Activated CD4-positive, alpha-beta T cell treated with anti-CD3 and anti-CD28 coated beads, Interleukin-2, amount 10 ng/mL, durations not matched to agents 24 days and 14 days (primary cell): Measurements from ENCODE around the gene TNS1. TPM values are rescaled to one million over a fixed set of nuclear protein-coding genes. Genes with fewer than 3 reads are reported as not detected.
"Not testable (repeated sequence)": the region's sequence is repeated elsewhere in the genome, so short reads cannot be mapped to it uniquely, and the experiment has no call there.

Experiments used
- DNase-seq: peaks from one replicate; pipeline ENCODE4 v3.0.0; 2022
- H3K27ac Mint-ChIP-seq: one replicate; pipeline ENCODE4 v1.8.0; 2022; ENCODE audit warnings: mild to moderate bottlenecking, mixed read lengths
- H3K27me3 Mint-ChIP-seq: one replicate; pipeline ENCODE4 v1.8.0; 2022; ENCODE audit warnings: mixed read lengths
- H3K36me3 Mint-ChIP-seq: one replicate; pipeline ENCODE4 v1.8.0; 2022; ENCODE audit warnings: low read depth, mild to moderate bottlenecking, mixed read lengths
- H3K4me1 Mint-ChIP-seq: one replicate; pipeline ENCODE4 v1.8.0; 2021; ENCODE audit warnings: mixed read lengths
- H3K4me3 Mint-ChIP-seq: one replicate; pipeline ENCODE4 v1.8.0; 2022; ENCODE audit warnings: mild to moderate bottlenecking, moderate library complexity, mixed read lengths
- H3K9me3 Mint-ChIP-seq: one replicate; pipeline ENCODE4 v1.8.0; 2021; ENCODE audit warnings: mixed read lengths
- intact Hi-C: fragments of 100-400 bp; cut with micrococcal nuclease; formaldehyde crosslinking; loops from one replicate; pipeline ENCODE4 v1.15.1; 2023
- total RNA-seq: library from RNA; stranded (reverse); gene quantifications from 2 replicates; pipeline ENCODE4 v1.2.3, GENCODE V29; 2022

Gene TNS1
- total RNA-seq, 1 donor from 2014 or later = 0.70 TPM

- intact Hi-C loops = no loop called here
- Mint-ChIP-seq H3K9me3 (peaks cover 7% of the 10 kb centered on the region), H3K27me3 (peaks cover 7% of the 10 kb centered on the region), H3K36me3 (no peaks in the 10 kb centered on the region), H3K4me1 (peaks cover 31% of the 10 kb centered on the region), H3K4me3 (no peak overlapping the region), H3K27ac (no peak overlapping the region)
- DNase-seq = peak; percentile 51
These were observed 215.5 kb downstream of the TNS1 start for GRCh38 chr2:217787160-217787877.

DNA sequence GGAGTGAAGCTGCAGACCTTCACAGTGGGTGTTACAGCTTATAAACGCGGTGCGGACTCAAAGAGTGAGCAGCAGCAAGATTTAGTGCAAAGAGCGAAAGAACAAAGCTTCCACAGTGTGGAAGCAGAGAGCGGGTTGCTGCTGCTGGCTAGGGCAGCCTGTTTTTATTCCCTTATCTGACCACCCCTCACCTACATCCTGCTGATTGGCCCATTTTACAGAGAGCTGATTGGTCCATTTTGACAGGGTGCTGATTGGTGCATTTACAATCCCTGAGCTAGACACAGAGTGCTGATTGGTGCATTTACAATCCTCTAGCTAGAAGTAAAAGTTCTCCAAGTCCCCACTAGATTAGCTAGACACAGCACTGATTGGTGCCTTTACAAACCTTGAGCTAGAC is 216.2 kb downstream of the TNS1 start:
- peaks cover 29% of the 10 kb centered on the region for H3K4me1 Mint-ChIP-seq

GRCh38 chr2:217785544-217786045 is 217.2 kb downstream of the TNS1 start:
- intact Hi-C loops = loop anchor here (1.0 kb wide), 3 partner anchors 101 to 208 kb away; no protein-coding TSS in a partner anchor
- H3K4me1 Mint-ChIP-seq = peaks cover 22% of the 10 kb centered on the region
- H3K27me3 Mint-ChIP-seq = peaks cover 10% of the 10 kb centered on the region
- H3K27ac Mint-ChIP-seq = no peak overlapping the region
- no peak overlapping the region for H3K4me3 Mint-ChIP-seq
- peaks cover 7% of the 10 kb centered on the region for H3K9me3 Mint-ChIP-seq
- DNase-seq = peak; percentile 92
- peaks cover 3% of the 10 kb centered on the region for H3K36me3 Mint-ChIP-seq

More for the DNA sequence above, 216.2 kb downstream of the TNS1 start:
- H3K9me3 Mint-ChIP-seq, H3K27me3 Mint-ChIP-seq, H3K36me3 Mint-ChIP-seq, H3K4me3 Mint-ChIP-seq, H3K27ac Mint-ChIP-seq, intact Hi-C loops: not testable (repeated sequence)
- DNase-seq = peak; percentile 51

DNA sequence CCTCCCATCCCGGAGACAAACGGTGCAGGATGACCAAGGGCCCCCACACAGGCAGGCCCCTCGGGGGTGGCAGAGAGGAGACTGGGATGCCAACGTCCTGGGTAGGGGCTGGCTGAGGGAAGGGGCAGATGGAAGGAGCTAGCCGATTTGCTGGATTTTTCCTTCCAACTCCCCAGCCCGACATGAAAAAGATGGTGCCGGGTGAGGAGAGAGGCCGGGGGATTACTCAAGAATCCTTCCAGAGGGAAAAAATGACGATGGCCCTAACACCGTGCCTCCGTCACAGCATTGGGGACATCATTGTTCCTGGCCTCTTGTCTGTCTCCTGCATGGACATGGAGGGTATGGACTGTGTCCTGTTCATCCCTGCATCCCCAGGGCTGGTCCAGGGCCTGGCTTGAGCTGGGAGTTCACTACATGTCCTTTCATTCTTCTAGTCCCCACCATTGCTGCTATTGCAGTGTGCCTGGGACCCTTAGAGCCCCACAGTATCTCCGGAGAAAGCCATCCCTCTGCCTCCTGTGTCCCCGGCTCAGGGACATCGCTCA is 217.7 kb downstream of the TNS1 start:
- intact Hi-C loops = loop anchor here (1.0 kb wide), 3 partner anchors 101 to 208 kb away; no protein-coding TSS in a partner anchor
- Mint-ChIP-seq H3K27ac (no peak overlapping the region), H3K36me3 (peaks cover 3% of the 10 kb centered on the region), H3K4me3 (no peak overlapping the region), H3K27me3 (peaks cover 10% of the 10 kb centered on the region), H3K9me3 (peaks cover 7% of the 10 kb centered on the region), H3K4me1 (peaks cover 17% of the 10 kb centered on the region)
- no peak for DNase-seq

DNA sequence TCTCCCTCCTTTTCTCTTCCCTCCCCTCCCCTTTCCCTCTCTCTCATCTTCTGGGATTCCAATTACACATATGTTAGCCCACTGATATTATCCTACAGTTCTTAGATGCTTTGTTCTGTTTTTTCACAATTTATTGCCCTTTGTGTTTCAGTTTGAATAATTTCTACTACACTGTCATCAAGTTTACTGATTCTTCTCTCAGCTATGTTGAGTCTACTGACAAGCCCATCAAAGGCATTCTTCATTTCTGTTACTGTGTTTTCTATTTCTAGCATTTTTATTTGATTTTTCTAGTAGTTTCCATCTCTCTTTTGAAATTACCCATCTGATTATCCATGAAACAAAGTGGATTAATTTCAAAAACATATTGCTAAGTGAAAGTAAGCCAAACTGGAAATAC is 219.6 kb downstream of the TNS1 start:
- DNase-seq = no peak
- Mint-ChIP-seq H3K9me3 (peaks cover 7% of the 10 kb centered on the region), H3K27ac (no peak overlapping the region), H3K27me3 (peaks cover 13% of the 10 kb centered on the region), H3K36me3 (peaks cover 3% of the 10 kb centered on the region), H3K4me3 (no peak overlapping the region), H3K4me1 (peaks cover 8% of the 10 kb centered on the region)
- intact Hi-C loops = no loop called here

DNA sequence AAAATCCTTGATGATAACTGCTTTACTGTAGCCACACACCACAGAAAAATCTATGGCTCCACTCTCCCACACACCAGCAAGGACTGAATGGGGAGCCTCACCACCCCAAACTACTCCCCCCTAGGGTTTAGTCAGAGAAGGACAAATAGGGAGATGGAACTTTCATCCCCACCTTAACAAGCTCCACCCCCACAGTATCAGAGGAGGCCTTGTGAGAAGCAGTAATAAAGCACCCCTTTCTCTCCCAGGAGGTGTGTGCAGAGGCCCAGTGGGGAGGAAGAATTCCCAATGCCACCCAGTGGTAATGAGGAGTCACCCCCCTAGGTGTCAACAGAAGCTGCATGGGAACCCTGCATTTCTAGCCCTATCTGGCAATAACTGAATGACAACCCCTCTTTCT is 224.9 kb downstream of the TNS1 start:
- Mint-ChIP-seq H3K27me3 (peaks cover 8% of the 10 kb centered on the region), H3K27ac (no peak overlapping the region), H3K36me3 (peaks cover 5% of the 10 kb centered on the region), H3K4me1 (peaks cover 4% of the 10 kb centered on the region), H3K9me3 (peaks cover under 1% of the 10 kb centered on the region), H3K4me3 (no peak overlapping the region)
- intact Hi-C loops = no loop called here
- DNase-seq = no peak

- peaks cover 4% of the 10 kb centered on the region for H3K4me1 Mint-ChIP-seq
- H3K9me3 Mint-ChIP-seq = no peaks in the 10 kb centered on the region
- H3K27me3 Mint-ChIP-seq = peaks cover 6% of the 10 kb centered on the region
- no peak for DNase-seq
- H3K27ac Mint-ChIP-seq = no peak overlapping the region
- intact Hi-C loops = no loop called here
- H3K36me3 Mint-ChIP-seq = peaks cover 5% of the 10 kb centered on the region
- no peak overlapping the region for H3K4me3 Mint-ChIP-seq
These were observed 226.2 kb downstream of the TNS1 start for GRCh38 chr2:217776631-217777030.

- Mint-ChIP-seq H3K4me3 (no peak overlapping the region), H3K27ac (no peak overlapping the region), H3K4me1 (peaks cover 4% of the 10 kb centered on the region), H3K9me3 (no peaks in the 10 kb centered on the region), H3K36me3 (peaks cover 1% of the 10 kb centered on the region), H3K27me3 (peaks cover 4% of the 10 kb centered on the region)
- intact Hi-C loops = no loop called here
- no peak for DNase-seq
These were observed 226.8 kb downstream of the TNS1 start for GRCh38 chr2:217775920-217776503.

GRCh38 chr2:217774232-217774631 is 228.6 kb downstream of the TNS1 start:
- Mint-ChIP-seq H3K4me1 (peaks cover 2% of the 10 kb centered on the region), H3K27ac (no peak overlapping the region)

GRCh38 chr2:217773539-217773938 is 229.3 kb downstream of the TNS1 start:
- H3K36me3 Mint-ChIP-seq = peaks cover 1% of the 10 kb centered on the region
- H3K9me3 Mint-ChIP-seq = no peaks in the 10 kb centered on the region
- H3K4me3 Mint-ChIP-seq = no peak overlapping the region
- DNase-seq = no peak
- H3K4me1 Mint-ChIP-seq = peaks cover 2% of the 10 kb centered on the region
- intact Hi-C loops = no loop called here
- no peak overlapping the region for H3K27ac Mint-ChIP-seq
- H3K27me3 Mint-ChIP-seq = peaks cover 6% of the 10 kb centered on the region

More at GRCh38 chr2:217774232-217774631, 228.6 kb downstream of the TNS1 start:
- Mint-ChIP-seq H3K4me3 (no peak overlapping the region), H3K36me3 (peaks cover 1% of the 10 kb centered on the region), H3K9me3 (no peaks in the 10 kb centered on the region), H3K27me3 (peaks cover 8% of the 10 kb centered on the region)
- intact Hi-C loops = no loop called here
- DNase-seq = no peak

GRCh38 chr2:217766356-217766755 is 236.4 kb downstream of the TNS1 start:
- Mint-ChIP-seq H3K4me1 (no peaks in the 10 kb centered on the region), H3K9me3 (peaks cover 10% of the 10 kb centered on the region), H3K4me3 (no peak overlapping the region), H3K27ac (no peak overlapping the region), H3K27me3 (peaks cover 17% of the 10 kb centered on the region), H3K36me3 (no peaks in the 10 kb centered on the region)
- no peak for DNase-seq
- intact Hi-C loops = no loop called here

DNA sequence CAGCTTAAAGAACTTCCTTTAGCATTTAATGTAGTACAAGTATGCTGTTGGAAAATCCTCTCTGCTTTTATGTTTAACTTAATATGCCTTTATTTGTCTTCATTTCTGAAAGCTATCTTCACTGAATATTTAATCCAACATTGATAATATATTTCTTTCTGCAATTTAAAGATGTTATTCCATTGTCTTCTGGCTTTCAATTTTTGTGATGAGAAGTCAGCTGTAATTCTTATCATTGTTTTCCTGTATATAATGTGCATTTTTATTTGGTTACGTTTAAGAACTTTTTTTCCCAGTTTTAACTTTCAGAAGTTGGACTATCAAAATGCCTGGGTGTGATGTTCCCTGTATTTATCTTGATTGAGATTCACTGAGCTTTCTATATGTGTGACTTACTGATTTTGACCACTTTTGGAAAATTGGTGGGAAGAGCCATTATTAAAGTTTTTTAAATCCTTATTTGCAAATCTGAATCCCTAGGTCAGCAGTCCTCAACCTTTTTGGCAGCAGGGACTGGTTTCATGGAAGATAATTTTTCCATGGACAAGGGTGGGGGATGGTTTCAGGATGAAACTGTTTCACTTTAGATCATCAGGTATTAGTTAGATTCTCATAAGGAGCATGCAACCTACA is 241.0 kb downstream of the TNS1 start:
- no peak for DNase-seq
- Mint-ChIP-seq H3K27ac (no peak overlapping the region), H3K4me3 (no peak overlapping the region), H3K36me3 (no peaks in the 10 kb centered on the region), H3K9me3 (peaks cover 15% of the 10 kb centered on the region), H3K27me3 (peaks cover 7% of the 10 kb centered on the region), H3K4me1 (peaks cover 8% of the 10 kb centered on the region)
- intact Hi-C loops = no loop called here

DNA sequence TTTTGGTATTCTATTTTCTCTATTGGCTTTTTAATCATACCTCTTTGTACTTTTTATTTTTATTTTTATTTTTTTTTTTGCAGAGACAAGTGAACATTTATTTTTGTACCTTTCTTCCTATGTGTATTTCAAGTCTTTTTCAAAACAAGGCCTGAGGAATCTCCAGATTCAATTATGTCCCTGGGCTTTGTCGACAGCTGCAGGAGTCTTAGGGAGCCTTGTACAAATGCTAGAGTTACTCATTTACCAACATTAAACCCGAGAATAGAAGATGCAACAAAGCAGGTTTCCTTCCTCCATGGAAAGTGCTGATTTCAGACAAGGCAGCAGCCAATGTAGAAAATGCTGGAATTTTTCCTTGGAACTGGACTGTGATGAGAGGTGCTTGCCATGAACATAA is 242.8 kb downstream of the TNS1 start:
- no peaks in the 10 kb centered on the region for H3K27me3 Mint-ChIP-seq
- intact Hi-C loops = loop anchor here (5.0 kb wide), 1 partner anchor 1068 kb away; no protein-coding TSS in a partner anchor
- peaks cover 19% of the 10 kb centered on the region for H3K4me1 Mint-ChIP-seq
- no peak overlapping the region for H3K27ac Mint-ChIP-seq
- H3K4me3 Mint-ChIP-seq = no peak overlapping the region
- DNase-seq = no peak
- H3K36me3 Mint-ChIP-seq = no peaks in the 10 kb centered on the region
- H3K9me3 Mint-ChIP-seq = peaks cover 15% of the 10 kb centered on the region

GRCh38 chr2:217757108-217757463 is 245.7 kb downstream of the TNS1 start:
- intact Hi-C loops = loop anchor here (1.0 to 5.0 kb wide), 2 partner anchors 534 to 1065 kb away; no protein-coding TSS in a partner anchor

More at GRCh38 chr2:217757108-217757463, 245.7 kb downstream of the TNS1 start:
- Mint-ChIP-seq H3K27ac (peak overlapping the region; percentile 83), H3K27me3 (peaks cover under 1% of the 10 kb centered on the region), H3K9me3 (peaks cover 5% of the 10 kb centered on the region), H3K4me3 (peak overlapping the region; percentile 22), H3K4me1 (peaks cover 21% of the 10 kb centered on the region), H3K36me3 (no peaks in the 10 kb centered on the region)
- no peak for DNase-seq
